K562 (cell line): ENCODE measurements around the gene CABP4. TPM values are rescaled to one million over a fixed set of nuclear protein-coding genes. Genes with fewer than 3 reads are reported as not detected.

Experiments used
- ADNP ChIP-seq: fragments of 200-800 bp; sonication (Bioruptor generic); IDR thresholded peaks from 2 replicates; pipeline ENCODE4 v1.6.1; 2016; ENCODE audit warnings: missing genetic modification characterization, missing compliant biosample characterization
- ATF4 ChIP-seq: fragments of 450-650 bp; formaldehyde crosslinking; IDR thresholded peaks from 2 replicates; pipeline ENCODE4 v1.4.0; 2022; ENCODE audit warnings: mild to moderate bottlenecking, moderate library complexity
- BRF2 ChIP-seq: IDR thresholded peaks from 3 replicates; pipeline ENCODE4 v1.6.1; 2011; ENCODE audit warnings: borderline replicate concordance, mild to moderate bottlenecking; ENCODE audit not compliant: insufficient read length, insufficient read depth
- EP300 ChIP-seq: IDR thresholded peaks from 2 replicates; pipeline ENCODE4 v1.6.1; 2012; ENCODE audit warnings: low read length, improper control_type of control experiment
- EWSR1 ChIP-seq: fragments of 450-650 bp; IDR thresholded peaks from 2 replicates; pipeline ENCODE4 v1.6.1; 2018; ENCODE audit warnings: borderline replicate concordance, mild to moderate bottlenecking, low read depth, moderate library complexity; ENCODE audit not compliant: partially characterized antibody
- FOXP4 ChIP-seq: sonication (generic); formaldehyde crosslinking; IDR thresholded peaks from 2 replicates; pipeline ENCODE4 v1.8.0; 2022; ENCODE audit warnings: mild to moderate bottlenecking, missing genetic modification reagents, borderline replicate concordance
- HLTF ChIP-seq: fragments of 450-650 bp; IDR thresholded peaks from 2 replicates; pipeline ENCODE4 v1.6.1; 2016
- HNRNPK ChIP-seq: fragments of 200-400 bp; formaldehyde crosslinking; IDR thresholded peaks from one replicate; pipeline ENCODE4 v1.6.1; 2018; ENCODE audit warnings: mild to moderate bottlenecking, low read depth, low read length; ENCODE audit not compliant: poor library complexity, severe bottlenecking
- HNRNPL ChIP-seq: fragments of 200-400 bp; formaldehyde crosslinking; IDR thresholded peaks from 2 replicates; pipeline ENCODE4 v1.6.1; 2017; ENCODE audit warnings: low read depth, mild to moderate bottlenecking, low read length
- HSF4 ChIP-seq: fragments of 250-450 bp; sonication (Bioruptor Pico); IDR thresholded peaks from 2 replicates; pipeline ENCODE4 v2.1.2; 2022; ENCODE audit warnings: mild to moderate bottlenecking, moderate library complexity, borderline replicate concordance
- MNT ChIP-seq, 2 experiments: fragments of 450-650 bp; conservative IDR thresholded peaks; 2 replicates each; pipeline ENCODE4 v1.6.1; 2017; ENCODE audit warnings: mild to moderate bottlenecking in 2 of 2, moderate library complexity in 2 of 2
- NCOA6 ChIP-seq: fragments of 450-650 bp; IDR thresholded peaks from 2 replicates; pipeline ENCODE4 v1.6.1; 2017; ENCODE audit warnings: mild to moderate bottlenecking
- NFYB ChIP-seq: IDR thresholded peaks from 2 replicates; pipeline ENCODE4 v1.6.1; 2011; ENCODE audit warnings: mild to moderate bottlenecking, moderate library complexity; ENCODE audit not compliant: insufficient read length; ENCODE audit errors: extremely low read depth
- OTX1 ChIP-seq: fragments of 450-650 bp; formaldehyde crosslinking; IDR thresholded peaks from 2 replicates; pipeline ENCODE4 v1.4.0; 2022; ENCODE audit warnings: mild to moderate bottlenecking
- POLR2AphosphoS5 ChIP-seq: IDR thresholded peaks from 2 replicates; pipeline ENCODE4 v1.6.1; 2011; ENCODE audit warnings: mild to moderate bottlenecking, low read depth, low read length, moderate library complexity; ENCODE audit not compliant: control insufficient read depth, insufficient read depth
- RBM34 ChIP-seq: fragments of 200-400 bp; formaldehyde crosslinking; IDR thresholded peaks from 2 replicates; pipeline ENCODE4 v1.6.1; 2018; ENCODE audit warnings: low read length, borderline replicate concordance; ENCODE audit not compliant: insufficient read depth
- SMC3 ChIP-seq: conservative IDR thresholded peaks from 2 replicates; pipeline ENCODE4 v1.6.1; 2011; ENCODE audit warnings: low read depth, low read length, improper control_type of control experiment; ENCODE audit not compliant: insufficient read depth
- TBL1XR1 ChIP-seq, 2 experiments: IDR thresholded peaks; 2 replicates each; pipeline ENCODE4 v1.6.1; 2012; ENCODE audit warnings: improper control_type of control experiment in 2 of 2, low read length in 2 of 2, mild to moderate bottlenecking in 1 of 2
- TBP ChIP-seq: optimal IDR thresholded peaks from 2 replicates; pipeline ENCODE3; 2011; ENCODE audit warnings: low read depth, low read length, improper control_type of control experiment
- THRAP3 ChIP-seq: fragments of 450-650 bp; IDR thresholded peaks from 2 replicates; pipeline ENCODE4 v1.6.1; 2016; ENCODE audit warnings: mild to moderate bottlenecking, inconsistent platforms, borderline replicate concordance
- ZBTB17 ChIP-seq: fragments of 450-650 bp; formaldehyde crosslinking; IDR thresholded peaks from 2 replicates; pipeline ENCODE4 v1.4.0; 2020; ENCODE audit warnings: mild to moderate bottlenecking
- ZFP1 ChIP-seq: fragments of 450-650 bp; formaldehyde crosslinking; IDR thresholded peaks from 2 replicates; pipeline ENCODE4 v1.4.0; 2020; ENCODE audit warnings: mild to moderate bottlenecking, mixed read lengths
- ZNF324 ChIP-seq: fragments of 250-450 bp; sonication (Bioruptor Pico); IDR thresholded peaks from 2 replicates; pipeline ENCODE4 v1.4.0; 2020; ENCODE audit warnings: mild to moderate bottlenecking
- ZNF717 ChIP-seq: fragments of 250-450 bp; sonication (Bioruptor Pico); IDR thresholded peaks from 2 replicates; pipeline ENCODE4 v1.5.0; 2021
- polyA plus RNA-seq, 8 experiments: library from polyadenylated mRNA; depleted of rRNA in 4 of 8; stranded (reverse) in 5 of 8; unstranded in 3 of 8; fragments of >200 nt; fragmentation: Nextera tagmentation in 2 of 8; fragmentation: Illumina TruSeq in 1 of 8; extraction: Ambion mirVana in 2 of 8; extraction: Trizol in 1 of 8; gene quantifications; 2 replicates each; pipeline versions ENCODE4 v1.2.1 to v1.2.3, GENCODE V29; 2011 to 2014; ENCODE audit warnings: inconsistent platforms in 1 of 8, missing spikeins in 1 of 8
- total RNA-seq, 7 experiments: library from RNA; depleted of rRNA in 6 of 7; stranded (reverse); fragments of >200 nt in 6 of 7; fragmentation: Illumina TruSeq in 2 of 7; extraction: Trizol in 2 of 7; gene quantifications; 2 replicates each; pipeline versions ENCODE4 v1.2.1 to v1.2.3, GENCODE V29; 2011 to 2021; ENCODE audit warnings: low replicate concordance in 1 of 7

CABP4 gene
- total and polyA plus RNA-seq, 9 of the 15 experiments (the other 6 are each of a cell fraction or from before 2014, with no cell fraction given): 0.11 TPM; not detected in 8

GRCh38 chr11:67436459-67437081 is 18.6 kb upstream of the CABP4 start (continued):
- TF ChIP-seq NFYB (no peak), HLTF (peak; percentile 97), TBL1XR1 (IDR thresholded peaks at IDR 0.05; ENCODE audit: low read length in 2 of 2) (no peak), POLR2AphosphoS5 (no peak), SMC3 (no peak), ZFP1 (no peak), TBP (no peak), HSF4 (CRISPR knock-in tag) (no peak), OTX1 (CRISPR knock-in tag) (peak; percentile 40; the same call in 1 of the 2 replicates), ZBTB17 (CRISPR knock-in tag) (no peak), ADNP (tag) (no peak), FOXP4 (CRISPR knock-in tag) (no peak), EP300 (peak; percentile 39), ZNF324 (CRISPR knock-in tag) (no peak), ATF4 (CRISPR knock-in tag) (0 out of 2 replicates have a peak, but pooled peaks have one; percentile 9), BRF2 (no peak), MNT (conservative IDR thresholded peaks at IDR 0.05) (peak in 1 of 2 experiments; percentile 62; a peak in 2 of 4 replicates), HNRNPL (no peak), ZNF717 (CRISPR knock-in tag) (no peak), RBM34 (no peak), THRAP3 (0 out of 2 replicates have a peak, but pooled peaks have one; percentile 34), HNRNPK (no peak), EWSR1 (no peak), NCOA6 (no peak)
